Measurements from ENCODE around the gene MZF1. TPM values are rescaled to one million over a fixed set of nuclear protein-coding genes. Genes with fewer than 3 reads are reported as not detected.
A peak's percentile ranks its signal among the peaks of the same experiment; 100 is the strongest.

The MZF1 gene
- total RNA-seq, 1 donor from 2014 or later: 15.8 TPM

DNA sequence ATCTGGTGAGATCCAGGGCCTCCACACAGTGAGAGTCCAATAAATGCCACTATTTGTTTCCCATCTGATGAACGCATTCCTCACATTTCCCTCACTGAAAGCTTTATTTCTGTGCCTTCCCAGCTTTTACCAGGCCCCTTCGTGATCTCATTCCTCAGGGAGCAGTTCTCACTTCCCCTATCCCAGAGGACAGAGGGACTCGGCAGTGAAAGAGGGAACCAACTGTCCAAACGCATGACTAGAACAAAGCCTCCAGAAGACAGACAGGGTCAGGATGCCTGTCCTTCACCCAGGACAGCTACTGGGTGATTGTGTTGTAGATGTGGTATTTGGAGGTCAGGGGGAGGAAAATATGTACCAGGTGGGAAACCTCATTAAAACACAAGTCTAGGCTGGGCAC lies 51.5 kb downstream of the MZF1 start:
- Mint-ChIP-seq H3K4me1 (ENCODE audit: low read depth) (peaks cover 27% of the 10 kb centered on the region), H3K27ac (ENCODE audit: unreplicated experiment) (no peak overlapping the region), H3K9me3 (ENCODE audit: low read depth) (no peaks in the 10 kb centered on the region), H3K27me3 (ENCODE audit: low read depth) (no peaks in the 10 kb centered on the region), H3K36me3 (ENCODE audit: low read depth) (peaks cover 1% of the 10 kb centered on the region), H3K4me3 (ENCODE audit: unreplicated experiment) (no peak overlapping the region)
- TF ChIP-seq, protein P1, sequence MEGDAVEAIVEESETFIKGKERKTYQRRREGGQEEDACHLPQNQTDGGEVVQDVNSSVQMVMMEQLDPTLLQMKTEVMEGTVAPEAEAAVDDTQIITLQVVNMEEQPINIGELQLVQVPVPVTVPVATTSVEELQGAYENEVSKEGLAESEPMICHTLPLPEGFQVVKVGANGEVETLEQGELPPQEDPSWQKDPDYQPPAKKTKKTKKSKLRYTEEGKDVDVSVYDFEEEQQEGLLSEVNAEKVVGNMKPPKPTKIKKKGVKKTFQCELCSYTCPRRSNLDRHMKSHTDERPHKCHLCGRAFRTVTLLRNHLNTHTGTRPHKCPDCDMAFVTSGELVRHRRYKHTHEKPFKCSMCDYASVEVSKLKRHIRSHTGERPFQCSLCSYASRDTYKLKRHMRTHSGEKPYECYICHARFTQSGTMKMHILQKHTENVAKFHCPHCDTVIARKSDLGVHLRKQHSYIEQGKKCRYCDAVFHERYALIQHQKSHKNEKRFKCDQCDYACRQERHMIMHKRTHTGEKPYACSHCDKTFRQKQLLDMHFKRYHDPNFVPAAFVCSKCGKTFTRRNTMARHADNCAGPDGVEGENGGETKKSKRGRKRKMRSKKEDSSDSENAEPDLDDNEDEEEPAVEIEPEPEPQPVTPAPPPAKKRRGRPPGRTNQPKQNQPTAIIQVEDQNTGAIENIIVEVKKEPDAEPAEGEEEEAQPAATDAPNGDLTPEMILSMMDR (IDR thresholded peaks at IDR 0.05): no peak
- DNase-seq (ENCODE audit: low spot score): no peak

DNA sequence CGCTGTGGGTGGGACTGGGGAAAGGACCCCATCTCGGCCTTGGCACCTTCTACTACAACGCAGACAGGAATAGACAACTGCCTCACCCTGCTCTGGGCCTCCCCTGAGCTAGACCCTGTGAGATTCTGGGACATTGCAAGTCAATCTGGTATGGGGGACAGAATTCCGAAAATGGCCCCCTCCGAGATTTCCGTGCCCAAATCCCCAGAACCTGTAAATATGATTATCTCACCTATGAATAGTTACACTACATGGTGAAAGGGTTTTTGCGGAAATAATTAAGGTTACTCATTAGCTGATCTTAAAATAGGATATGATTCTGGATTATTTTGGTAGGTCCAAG lies 52.9 kb downstream of the MZF1 start:
- TF ChIP-seq, protein P1 (IDR thresholded peaks at IDR 0.05): no peak
- H3K27ac Mint-ChIP-seq (ENCODE audit: unreplicated experiment): peak overlapping the region; percentile 98
- H3K9me3 Mint-ChIP-seq (ENCODE audit: low read depth): no peaks in the 10 kb centered on the region
- no peak for DNase-seq (ENCODE audit: low spot score)
- peak overlapping the region; percentile 96 for H3K4me3 Mint-ChIP-seq (ENCODE audit: unreplicated experiment)
- H3K27me3 Mint-ChIP-seq (ENCODE audit: low read depth): no peaks in the 10 kb centered on the region
- peaks cover 38% of the 10 kb centered on the region for H3K4me1 Mint-ChIP-seq (ENCODE audit: low read depth)
- H3K36me3 Mint-ChIP-seq (ENCODE audit: low read depth): peaks cover 5% of the 10 kb centered on the region

DNA sequence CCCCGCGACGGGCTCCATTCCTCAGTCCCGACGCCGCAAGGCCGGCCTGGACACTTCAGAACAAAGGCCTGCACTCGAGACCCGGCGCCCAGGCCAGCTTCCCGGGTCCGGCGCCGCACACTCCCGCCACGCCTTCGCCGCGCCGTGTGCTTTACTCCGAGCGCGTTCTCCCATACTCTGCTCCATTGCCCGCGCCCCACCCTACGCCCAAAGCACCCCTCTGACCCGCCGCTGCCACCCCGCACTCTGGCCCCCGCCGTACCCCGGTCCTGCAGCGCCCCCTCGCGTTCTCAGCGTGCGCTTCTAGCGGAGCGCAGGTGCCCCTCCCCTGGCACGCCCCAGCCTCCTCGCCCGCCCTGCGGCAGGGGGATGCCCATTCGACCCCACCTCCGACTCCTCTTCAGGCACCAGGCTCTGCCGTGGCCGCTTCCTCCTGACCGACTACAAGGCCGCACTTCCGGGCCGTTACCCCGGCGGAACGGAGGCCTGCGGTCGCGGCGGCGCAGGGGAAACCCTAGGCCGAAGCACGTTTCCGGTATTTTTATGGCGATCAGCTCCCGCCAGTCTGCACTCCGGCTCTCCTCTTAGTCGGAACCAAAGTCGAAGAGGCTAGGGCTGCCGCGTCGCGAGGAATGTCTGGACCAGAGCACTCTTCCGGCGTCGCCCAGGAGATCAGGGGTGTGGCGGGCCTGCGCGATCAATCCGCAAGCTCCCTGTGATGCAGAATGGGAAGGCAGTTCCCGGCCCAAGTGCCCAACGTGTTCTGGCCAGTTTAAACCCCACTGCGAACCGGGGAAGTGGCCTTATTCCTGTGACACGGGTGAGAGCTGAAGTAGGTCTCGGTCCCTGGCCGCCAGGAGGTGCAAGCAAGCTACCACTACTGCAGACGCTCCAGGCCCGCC lies 53.5 kb downstream of the MZF1 start, which contains the start of gene ZBTB45:
ZBTB45 (minus strand) TSS at position 456 of the 902 bp plus-strand sequence. CDS start 2,137 bp downstream, outside the sequence.
- H3K27me3 Mint-ChIP-seq (ENCODE audit: low read depth): no peaks in the 10 kb centered on the region
- H3K9me3 Mint-ChIP-seq (ENCODE audit: low read depth): no peaks in the 10 kb centered on the region
- peak within 1 kb of the TSS; percentile 98 for H3K27ac Mint-ChIP-seq (ENCODE audit: unreplicated experiment)
- peak; percentile 98 for DNase-seq (ENCODE audit: low spot score)
- TF ChIP-seq, protein P1 (IDR thresholded peaks at IDR 0.05): peak; percentile 76
- peaks cover 42% of the 10 kb centered on the region for H3K4me1 Mint-ChIP-seq (ENCODE audit: low read depth)
- peak within 1 kb of the TSS; percentile 96 for H3K4me3 Mint-ChIP-seq (ENCODE audit: unreplicated experiment)
- H3K36me3 Mint-ChIP-seq (ENCODE audit: low read depth): peaks cover 5% of the 10 kb centered on the region

DNA sequence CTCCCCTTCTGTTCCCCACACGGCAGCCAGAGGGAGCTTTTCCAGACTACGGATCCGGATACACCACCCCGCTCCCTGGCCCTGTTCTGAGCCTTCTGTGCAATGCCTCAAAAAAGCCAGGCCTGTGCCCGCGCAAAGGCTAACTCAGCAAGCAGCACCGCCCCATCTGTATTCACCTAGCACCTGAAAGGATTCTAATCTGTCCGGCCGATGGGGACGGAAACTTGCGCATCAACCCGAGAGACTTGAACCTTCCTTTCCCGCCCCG lies 54.1 kb downstream of the MZF1 start:
- peak overlapping the region; percentile 98 for H3K27ac Mint-ChIP-seq (ENCODE audit: unreplicated experiment)
- H3K9me3 Mint-ChIP-seq (ENCODE audit: low read depth): no peaks in the 10 kb centered on the region
- H3K27me3 Mint-ChIP-seq (ENCODE audit: low read depth): no peaks in the 10 kb centered on the region
- H3K4me3 Mint-ChIP-seq (ENCODE audit: unreplicated experiment): peak overlapping the region; percentile 96
- TF ChIP-seq, protein P1 (IDR thresholded peaks at IDR 0.05): no peak
- no peak for DNase-seq (ENCODE audit: low spot score)
- peaks cover 42% of the 10 kb centered on the region for H3K4me1 Mint-ChIP-seq (ENCODE audit: low read depth)
- H3K36me3 Mint-ChIP-seq (ENCODE audit: low read depth): peaks cover 5% of the 10 kb centered on the region

DNA sequence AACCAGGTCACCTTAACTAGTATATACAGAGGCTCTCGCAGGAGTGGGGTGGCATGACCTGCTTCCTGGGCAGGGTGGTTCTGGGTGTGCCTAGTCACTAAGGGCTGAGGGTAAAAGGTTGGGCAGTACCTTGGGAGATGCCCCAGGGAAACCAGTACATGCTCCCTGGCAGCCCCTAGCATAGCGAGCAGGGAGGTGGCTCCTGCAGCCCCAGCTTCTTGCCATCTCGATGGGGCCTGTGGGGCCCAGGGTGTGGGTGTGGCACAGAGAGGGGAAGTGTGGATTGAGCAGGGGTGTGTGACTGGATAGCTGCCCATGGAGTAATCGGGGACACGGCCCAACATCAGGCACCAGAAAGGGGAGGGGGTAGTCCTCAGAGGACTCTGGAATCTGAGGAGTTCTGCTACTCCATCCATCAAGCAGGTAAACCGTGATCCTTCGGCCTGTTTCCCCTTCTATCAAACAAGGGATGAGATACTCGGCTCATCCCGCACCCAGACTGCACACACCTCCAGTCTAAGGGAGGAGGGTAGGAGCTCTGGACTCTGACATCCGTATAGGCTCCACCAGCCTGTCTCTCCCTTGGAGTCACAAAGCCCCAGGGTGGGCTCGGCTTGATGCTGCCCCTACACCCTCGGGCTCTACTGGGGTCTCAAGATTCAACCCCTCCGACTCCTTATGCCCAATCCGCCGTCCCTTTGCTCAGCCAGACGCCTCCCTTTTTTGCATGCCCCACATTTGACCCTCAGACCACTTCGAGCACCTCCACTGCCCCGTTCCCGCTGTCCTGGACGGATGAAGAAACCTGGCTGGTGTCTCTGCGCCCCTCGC lies 54.7 kb downstream of the MZF1 start:
- no peak for DNase-seq (ENCODE audit: low spot score)
- Mint-ChIP-seq H3K27ac (ENCODE audit: unreplicated experiment) (peak overlapping the region; percentile 98), H3K27me3 (ENCODE audit: low read depth) (no peaks in the 10 kb centered on the region), H3K4me1 (ENCODE audit: low read depth) (peaks cover 42% of the 10 kb centered on the region), H3K4me3 (ENCODE audit: unreplicated experiment) (peak overlapping the region; percentile 96), H3K36me3 (ENCODE audit: low read depth) (peaks cover 5% of the 10 kb centered on the region), H3K9me3 (ENCODE audit: low read depth) (no peaks in the 10 kb centered on the region)
- TF ChIP-seq, protein P1 (IDR thresholded peaks at IDR 0.05): no peak

All from chondrocyte (in vitro differentiated cells).